Left kidney (tissue), 8 donors: ENCODE results near the gene BAX. TPM values are rescaled to one million over a fixed set of nuclear protein-coding genes. Genes with fewer than 3 reads are reported as not detected.
A peak's percentile ranks its signal among the peaks of the same experiment; 100 is the strongest.
"Not testable (repeated sequence)": the region's sequence is repeated elsewhere in the genome, so short reads cannot be mapped to it uniquely, and the experiment has no call there.

Experiments used
- DNase-seq: peaks from one replicate; pipeline ENCODE4 v3.0.0-alpha.2; 2013
- long read RNA-seq, 8 donors: transcript quantifications; one replicate each; lab custom pipeline, GENCODE V29; 2026
- polyA plus RNA-seq: library from polyadenylated mRNA; unstranded; fragments of 120-200 nt; gene quantifications from one replicate; pipeline ENCODE4 v1.2.1, GENCODE V29; 2013; ENCODE audit not compliant: insufficient read length

BAX gene
- polyA plus RNA-seq: 64.5 TPM
- long read RNA-seq, donor 1, transcript BAX-201 (5 exons, 1,358 nt): minor isoform, 5 of 49 reads
- long read RNA-seq, donor 1, transcript BAX-202 (6 exons, 793 nt): major isoform, 29 of 49 reads
- long read RNA-seq, donor 1, partial matches to known transcripts: 6 of 49 reads
- long read RNA-seq, donor 1, other reads (novel, unspliced or antisense): 0 of 49 reads
- long read RNA-seq, donor 2, transcript BAX-202 (6 exons, 793 nt): major isoform, 29 of 32 reads
- long read RNA-seq, donor 2, partial matches to known transcripts: 0 of 32 reads
- long read RNA-seq, donor 2, other reads (novel, unspliced or antisense): 0 of 32 reads
- long read RNA-seq, donor 3, transcript BAX-202 (6 exons, 793 nt): major isoform, 21 of 24 reads
- long read RNA-seq, donor 3, partial matches to known transcripts: 0 of 24 reads
- long read RNA-seq, donor 3, other reads (novel, unspliced or antisense): 0 of 24 reads
- long read RNA-seq, donor 4, partial matches to known transcripts: 0 of 2 reads
- long read RNA-seq, donor 4, other reads (novel, unspliced or antisense): 0 of 2 reads
- long read RNA-seq, donor 5, transcript BAX-202 (6 exons, 793 nt): major isoform, 62 of 69 reads
- long read RNA-seq, donor 5, partial matches to known transcripts: 0 of 69 reads
- long read RNA-seq, donor 5, other reads (novel, unspliced or antisense): 0 of 69 reads
- long read RNA-seq, donor 6, transcript BAX-202 (6 exons, 793 nt): major isoform, 28 of 41 reads
- long read RNA-seq, donor 6, partial matches to known transcripts: 7 of 41 reads
- long read RNA-seq, donor 6, other reads (novel, unspliced or antisense): 5 of 41 reads
- long read RNA-seq, donor 7, transcript BAX-202 (6 exons, 793 nt): major isoform, 34 of 42 reads
- long read RNA-seq, donor 7, partial matches to known transcripts: 0 of 42 reads
- long read RNA-seq, donor 7, other reads (novel, unspliced or antisense): 0 of 42 reads
- long read RNA-seq, donor 8, transcript BAX-202 (6 exons, 793 nt): major isoform, 14 of 14 reads
- long read RNA-seq, donor 8, partial matches to known transcripts: 0 of 14 reads
- long read RNA-seq, donor 8, other reads (novel, unspliced or antisense): 0 of 14 reads

DNA sequence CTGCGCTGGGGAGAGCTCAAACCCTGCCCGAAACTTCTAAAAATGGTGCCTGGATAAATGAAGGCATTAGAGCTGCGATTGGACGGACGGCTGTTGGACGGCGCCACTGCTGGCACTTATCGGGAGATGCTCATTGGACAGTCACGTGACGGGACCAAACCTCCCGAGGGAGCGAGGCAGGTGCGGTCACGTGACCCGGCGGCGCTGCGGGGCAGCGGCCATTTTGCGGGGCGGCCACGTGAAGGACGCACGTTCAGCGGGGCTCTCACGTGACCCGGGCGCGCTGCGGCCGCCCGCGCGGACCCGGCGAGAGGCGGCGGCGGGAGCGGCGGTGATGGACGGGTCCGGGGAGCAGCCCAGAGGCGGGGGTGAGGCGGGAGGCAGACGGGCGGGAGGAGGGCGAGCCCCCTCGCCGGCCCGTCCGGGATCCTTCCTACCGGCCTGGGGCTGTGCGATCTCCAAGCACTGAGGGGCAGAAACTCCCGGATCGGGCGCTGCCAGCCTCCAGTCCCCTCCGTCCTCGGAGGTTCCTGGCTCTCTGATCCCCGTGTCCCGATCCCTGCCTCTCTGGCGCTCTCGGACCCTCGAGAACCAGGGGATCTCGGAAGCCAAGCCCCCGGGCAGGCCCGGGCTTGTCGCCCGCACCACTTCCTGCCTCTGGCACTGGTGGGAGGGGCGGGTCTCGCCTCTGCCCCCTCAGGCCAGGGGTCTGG is at the start of gene BAX:
Gene BAX, plus strand, starts transcription at position 281 of the 713 bp plus-strand sequence. Its CDS starts 54 bp downstream, at position 335.
- peak; percentile 93 for DNase-seq

DNA sequence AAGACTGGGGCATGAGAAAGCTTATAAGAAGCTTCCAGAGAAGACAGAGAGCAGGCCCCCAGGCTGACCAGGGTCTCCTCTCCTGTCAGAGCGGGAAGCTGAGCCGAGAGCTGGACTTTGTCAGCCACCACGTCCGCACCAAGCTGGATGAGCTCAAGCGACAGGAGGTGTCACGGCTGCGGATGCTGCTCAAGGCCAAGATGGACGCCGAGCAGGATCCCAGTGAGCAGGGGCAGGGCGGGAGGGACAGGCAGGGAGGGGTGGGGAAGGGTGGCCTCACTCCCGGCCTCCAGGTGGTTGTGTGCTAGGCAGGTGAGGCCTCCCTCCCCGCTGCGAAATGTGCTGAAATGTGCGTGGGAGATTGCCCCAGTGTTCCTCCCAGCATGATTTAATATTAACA is 49.0 kb upstream of the BAX start:
- no peak for DNase-seq

DNA sequence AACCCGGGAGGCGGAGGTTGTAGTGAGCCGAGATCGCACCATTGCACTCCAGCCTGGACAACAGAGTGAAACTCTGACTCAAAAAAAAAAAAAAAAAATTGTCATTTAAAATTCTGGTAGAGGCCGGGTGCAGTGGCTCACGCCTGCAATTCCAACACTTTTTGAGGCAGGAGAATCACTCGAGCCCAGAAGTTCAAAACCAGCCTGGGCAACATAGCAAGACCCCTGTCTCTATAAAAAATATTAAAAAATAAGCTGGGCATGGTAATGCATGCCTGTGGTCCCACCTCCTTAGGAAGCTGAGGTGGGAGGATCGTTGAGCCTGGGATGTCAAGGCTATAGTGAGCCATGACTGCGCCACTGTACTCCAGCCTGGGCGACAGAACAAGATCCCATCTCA is 48.4 kb upstream of the BAX start:
- DNase-seq: no peak

DNA sequence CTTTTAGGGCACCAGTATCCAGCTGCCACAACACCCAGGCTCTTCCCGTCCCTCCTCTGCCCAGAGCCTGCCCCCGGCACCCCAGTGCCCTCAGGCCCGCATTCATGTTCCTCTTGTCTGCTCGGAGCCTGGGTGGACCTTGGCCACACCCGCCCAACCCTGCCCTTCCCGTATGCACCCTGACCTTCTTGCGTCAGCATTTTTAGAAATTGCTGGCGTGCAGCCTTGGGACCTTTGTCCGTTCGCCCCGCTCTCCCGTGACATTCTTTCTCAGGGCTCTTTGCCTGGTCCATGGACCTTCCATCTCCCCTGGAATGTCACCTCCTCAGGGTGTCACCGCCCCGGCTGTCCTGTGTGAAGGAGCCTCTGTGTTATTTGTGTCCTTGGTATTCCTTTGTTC is 47.0 kb upstream of the BAX start:
- no peak for DNase-seq

DNA sequence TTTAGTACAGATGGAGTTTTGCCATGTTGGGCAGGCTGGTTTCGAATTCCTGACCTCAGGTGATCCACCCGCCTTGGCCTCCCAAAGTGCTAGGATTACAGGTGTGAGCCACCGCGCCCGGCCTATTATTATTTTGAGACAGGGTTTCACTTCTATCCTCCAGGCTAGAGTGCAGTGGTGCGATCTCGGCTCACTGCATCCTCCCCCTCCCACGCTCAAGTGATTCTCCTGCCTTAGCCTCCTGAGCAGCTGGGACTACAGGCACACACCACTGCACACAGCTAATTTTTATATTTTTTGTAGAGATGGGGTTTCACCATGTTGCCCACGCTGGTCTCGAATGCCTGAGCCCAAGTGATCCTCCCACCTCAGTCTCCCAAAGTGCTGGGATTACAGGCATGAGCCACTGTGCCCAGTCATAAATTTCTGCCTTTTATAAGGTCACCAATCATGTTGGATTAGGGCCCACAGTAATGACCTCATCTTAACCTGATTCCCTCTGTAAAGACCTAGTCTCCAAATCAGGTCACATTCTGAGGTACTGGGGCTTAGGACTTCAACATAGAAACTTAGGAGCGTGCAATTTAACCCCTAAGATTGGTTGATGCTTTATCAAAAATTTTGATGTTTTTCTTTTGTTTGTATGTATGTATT is 45.1 kb upstream of the BAX start:
- DNase-seq: not testable (repeated sequence)

DNA sequence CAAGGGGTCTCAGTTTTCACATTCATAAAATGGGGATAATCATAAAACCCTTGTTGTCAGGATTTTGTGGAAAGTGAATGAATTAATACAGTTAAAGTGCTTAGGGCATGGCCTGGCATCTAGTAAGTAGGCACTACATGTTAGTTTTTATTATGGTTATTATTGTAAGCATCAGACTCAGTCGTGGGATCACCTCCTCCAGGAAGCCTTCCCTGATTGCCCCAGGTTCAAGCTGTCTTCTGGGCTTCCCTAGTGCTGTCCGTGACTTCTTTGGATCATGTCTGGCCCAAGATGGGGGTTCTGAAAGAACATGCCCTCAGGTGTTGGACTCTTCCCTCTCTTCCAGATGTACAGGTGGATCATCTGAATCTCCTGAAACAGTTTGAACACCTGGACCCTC is 43.9 kb upstream of the BAX start:
- no peak for DNase-seq

DNA sequence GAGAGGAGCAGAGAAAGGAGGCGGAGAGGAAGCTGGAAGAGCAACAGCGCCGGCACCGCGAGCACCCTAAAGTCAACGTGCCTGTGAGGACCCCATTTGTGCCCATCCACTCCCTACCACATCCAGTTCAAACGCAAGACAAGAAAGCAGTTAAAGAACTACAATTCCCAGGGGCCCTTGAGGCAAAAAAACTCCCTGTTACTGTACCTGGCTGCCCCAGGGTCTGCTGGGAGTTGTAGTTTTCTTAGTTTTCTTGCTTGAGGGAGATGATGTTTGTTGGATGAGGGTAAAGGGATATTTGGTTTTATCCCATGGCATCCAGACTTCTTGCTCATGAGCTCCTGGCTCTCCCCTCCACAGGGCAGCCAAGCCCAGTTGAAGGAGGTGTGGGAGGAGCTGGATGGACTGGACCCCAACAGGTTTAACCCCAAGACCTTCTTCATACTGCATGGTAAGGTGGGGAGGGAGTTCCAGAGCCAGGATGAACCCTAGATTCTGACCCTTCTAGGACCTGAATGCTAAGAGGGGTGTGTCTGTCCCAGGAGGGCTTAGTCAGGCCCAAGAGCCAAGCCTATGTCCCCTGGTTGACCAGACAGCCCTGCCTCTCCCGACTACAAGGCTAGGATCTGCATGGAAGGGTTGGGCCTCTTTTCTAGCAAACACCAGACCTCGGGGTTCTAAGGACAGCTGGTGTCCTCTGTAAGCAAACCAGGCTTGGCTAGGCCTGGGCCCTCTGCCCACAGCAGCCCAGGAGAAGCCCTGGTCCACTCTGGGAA is 41.4 kb upstream of the BAX start:
- DNase-seq: no peak

DNA sequence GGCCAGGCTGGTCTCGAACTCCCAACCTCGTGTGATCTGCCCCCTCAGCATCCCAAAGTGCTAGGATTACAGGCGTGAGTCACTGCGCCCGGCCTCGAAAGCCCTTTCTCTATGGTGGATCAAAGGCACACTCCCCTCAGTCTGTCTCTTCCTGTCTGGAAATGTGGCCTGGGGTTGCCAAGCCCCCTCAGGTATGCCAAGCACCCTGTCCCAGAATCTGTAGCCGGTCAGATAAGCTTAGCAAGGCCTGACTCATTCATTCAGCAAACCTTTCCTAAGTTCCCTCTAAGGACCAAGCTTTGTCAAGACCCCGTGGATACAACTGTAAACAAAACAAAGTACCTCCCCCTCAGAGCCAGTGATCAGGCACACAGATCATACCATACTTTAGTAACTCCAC is 40.5 kb upstream of the BAX start:
- DNase-seq: no peak

DNA sequence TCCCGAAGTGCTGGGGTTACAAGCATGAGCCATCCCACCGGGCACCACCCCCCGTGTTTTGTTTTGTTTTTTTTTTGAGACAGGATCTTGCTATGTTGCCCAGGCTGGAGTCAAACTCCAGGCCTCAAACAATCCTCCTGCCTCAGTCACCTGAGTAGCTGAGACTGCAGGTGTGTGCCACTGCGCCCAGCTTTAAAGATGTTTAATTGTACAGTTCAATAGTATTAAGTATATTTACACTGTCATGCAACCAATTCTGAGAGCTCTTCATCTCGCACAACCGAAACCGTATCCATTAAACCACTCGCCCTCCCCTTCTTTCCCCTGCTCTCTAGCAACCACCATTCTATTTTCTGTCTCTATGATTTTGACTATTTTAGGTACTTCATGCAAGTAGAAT is 38.9 kb upstream of the BAX start:
- DNase-seq: no peak

DNA sequence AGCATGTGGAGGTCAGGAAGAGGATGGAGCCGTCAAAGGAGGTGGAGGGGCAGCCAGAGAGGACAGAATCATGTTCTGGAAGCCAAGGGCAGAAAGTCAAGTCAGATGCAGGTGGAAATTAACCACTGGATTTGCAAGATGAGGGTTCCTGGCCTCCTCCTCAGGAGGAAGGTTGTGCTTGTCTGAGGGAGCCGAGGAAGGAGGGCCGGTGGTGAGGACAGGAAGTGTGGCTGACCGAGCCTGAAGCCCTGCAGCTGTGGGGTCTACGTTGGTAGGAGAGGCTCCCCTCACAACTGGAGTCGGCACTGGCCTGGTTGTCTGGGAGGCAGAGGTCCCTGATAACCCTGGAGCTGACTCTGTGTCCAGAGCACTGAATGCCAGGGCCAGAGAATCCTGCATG is 36.6 kb upstream of the BAX start:
- no peak for DNase-seq

DNA sequence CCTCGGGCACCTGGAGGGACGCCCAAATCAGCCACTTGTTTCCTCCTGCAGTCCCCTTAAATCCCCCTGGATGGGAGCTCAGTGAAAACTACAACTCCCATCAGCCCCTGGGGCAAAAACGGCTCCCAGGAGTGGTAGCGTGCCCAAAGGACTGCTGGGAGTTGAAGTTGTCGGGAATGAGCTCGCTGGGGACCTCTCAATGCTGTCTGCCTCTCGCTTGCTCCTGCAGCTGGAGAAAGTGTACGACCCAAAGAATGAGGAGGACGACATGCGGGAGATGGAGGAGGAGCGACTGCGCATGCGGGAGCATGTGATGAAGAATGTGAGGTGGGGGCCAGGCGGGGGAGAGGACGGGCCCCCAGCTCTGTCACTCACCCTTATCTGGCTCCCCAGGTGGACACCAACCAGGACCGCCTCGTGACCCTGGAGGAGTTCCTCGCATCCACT is 35.9 kb upstream of the BAX start:
- no peak for DNase-seq

DNA sequence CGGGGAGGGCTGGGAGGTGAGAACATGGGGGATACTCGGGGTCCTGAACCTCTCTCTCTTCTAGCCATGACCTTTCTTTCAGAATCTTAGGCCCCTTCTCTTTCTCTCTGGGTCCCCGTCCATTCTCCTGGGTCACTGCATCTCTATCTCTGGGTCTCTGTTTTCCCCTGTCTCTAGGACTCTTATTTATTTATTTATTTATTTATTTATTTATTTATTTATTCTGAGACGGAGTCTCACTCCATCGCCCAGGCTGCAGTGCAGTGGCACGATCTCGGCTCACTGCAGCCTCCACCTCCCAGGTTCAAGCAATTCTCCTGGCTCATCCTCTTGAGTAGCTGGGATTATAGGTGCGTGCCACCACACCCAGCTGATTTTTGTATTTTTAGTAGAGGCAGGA is 35.4 kb upstream of the BAX start:
- not testable (repeated sequence) for DNase-seq

DNA sequence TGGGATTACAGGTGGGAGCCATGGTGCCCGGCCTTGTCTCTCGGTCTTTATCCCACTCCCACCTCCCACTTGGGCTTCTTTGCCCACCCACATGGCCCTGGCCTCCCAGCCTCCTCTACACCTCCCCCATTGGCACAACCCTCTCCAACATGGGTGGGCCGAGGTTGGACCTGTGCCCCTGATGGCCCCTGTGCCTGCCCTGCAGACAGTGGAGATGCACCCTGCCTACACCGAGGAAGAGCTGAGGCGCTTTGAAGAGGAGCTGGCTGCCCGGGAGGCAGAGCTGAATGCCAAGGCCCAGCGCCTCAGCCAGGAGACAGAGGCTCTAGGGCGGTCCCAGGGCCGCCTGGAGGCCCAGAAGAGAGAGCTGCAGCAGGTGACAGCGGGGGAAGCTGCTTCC is 33.7 kb upstream of the BAX start:
- DNase-seq: no peak

DNA sequence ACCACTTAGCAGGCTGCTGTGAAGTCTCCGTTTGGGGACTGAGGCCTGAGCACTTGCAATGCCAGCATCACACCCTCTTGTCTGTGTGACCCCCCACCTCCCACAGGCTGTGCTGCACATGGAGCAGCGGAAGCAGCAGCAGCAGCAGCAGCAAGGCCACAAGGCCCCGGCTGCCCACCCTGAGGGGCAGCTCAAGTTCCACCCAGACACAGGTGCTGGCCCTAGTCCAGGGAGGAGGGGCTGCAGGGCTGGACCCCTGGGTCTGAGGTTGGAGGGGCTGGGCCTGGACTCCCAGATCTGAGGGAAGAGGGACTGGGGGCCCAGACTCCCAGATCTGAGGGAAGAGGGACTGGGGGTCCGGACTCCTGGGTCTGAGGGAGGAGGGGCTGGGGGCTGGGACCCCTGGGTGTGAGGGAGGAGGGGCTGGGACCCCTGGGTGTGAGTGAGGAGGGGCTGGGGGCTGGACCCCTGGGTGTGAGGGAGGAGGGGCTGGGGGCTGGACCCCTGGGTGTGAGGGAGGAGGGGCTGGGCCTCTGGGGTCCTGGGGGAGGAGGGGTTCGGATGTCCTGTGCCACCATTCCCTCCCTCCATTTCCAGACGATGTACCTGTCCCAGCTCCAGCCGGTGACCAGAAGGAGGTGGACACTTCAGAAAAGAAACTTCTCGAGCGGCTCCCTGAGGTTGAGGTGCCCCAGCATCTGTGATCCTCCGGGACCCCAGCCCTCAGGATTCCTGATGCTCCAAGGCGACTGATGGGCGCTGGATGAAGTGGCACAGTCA is 32.8 kb upstream of the BAX start:
- DNase-seq: no peak

DNA sequence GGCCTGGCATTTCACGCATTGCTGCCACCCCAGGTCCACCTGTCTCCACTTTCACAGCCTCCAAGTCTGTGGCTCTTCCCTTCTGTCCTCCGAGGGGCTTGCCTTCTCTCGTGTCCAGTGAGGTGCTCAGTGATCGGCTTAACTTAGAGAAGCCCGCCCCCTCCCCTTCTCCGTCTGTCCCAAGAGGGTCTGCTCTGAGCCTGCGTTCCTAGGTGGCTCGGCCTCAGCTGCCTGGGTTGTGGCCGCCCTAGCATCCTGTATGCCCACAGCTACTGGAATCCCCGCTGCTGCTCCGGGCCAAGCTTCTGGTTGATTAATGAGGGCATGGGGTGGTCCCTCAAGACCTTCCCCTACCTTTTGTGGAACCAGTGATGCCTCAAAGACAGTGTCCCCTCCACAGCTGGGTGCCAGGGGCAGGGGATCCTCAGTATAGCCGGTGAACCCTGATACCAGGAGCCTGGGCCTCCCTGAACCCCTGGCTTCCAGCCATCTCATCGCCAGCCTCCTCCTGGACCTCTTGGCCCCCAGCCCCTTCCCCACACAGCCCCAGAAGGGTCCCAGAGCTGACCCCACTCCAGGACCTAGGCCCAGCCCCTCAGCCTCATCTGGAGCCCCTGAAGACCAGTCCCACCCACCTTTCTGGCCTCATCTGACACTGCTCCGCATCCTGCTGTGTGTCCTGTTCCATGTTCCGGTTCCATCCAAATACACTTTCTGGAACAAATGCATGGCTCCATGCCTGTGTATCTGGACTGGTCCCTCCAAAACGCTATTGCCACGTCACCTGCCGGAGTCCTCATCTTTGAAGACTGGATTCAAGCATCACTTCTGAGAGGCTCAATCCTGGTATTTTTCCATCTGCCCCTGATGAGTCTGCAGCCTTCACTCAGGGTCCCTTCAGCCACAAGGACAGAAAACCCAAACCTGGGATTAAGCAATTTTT is 31.9 kb upstream of the BAX start:
- no peak for DNase-seq

DNA sequence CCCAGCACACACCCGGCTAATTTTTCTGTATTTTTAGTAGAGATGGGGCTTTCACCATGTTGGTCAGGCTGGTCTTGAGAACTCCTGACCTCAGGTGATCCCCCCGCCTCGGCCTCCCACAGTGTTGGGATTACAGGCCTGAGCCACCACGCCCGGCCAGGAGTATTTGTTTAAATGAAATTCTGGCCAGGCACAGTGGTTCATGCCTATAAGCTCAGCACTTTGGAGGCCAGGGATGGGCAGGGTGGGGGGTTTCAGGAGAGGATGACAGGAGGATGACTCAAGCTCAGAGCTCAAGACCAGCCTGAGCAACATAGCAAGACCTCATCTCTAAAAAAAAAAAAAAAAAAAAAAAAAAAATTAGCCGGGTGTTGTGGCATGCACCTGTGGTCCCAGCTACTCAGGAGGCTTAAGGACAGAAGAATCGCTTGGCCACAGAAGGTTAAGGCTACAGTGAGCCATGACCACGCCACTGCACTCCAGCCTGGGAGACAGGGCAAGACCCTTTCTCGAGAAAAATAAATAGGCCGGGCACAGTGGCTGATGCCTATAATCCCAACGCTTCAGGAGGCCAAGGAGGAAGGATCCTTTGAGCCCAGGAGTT is 29.3 kb upstream of the BAX start:
- DNase-seq: no peak

DNA sequence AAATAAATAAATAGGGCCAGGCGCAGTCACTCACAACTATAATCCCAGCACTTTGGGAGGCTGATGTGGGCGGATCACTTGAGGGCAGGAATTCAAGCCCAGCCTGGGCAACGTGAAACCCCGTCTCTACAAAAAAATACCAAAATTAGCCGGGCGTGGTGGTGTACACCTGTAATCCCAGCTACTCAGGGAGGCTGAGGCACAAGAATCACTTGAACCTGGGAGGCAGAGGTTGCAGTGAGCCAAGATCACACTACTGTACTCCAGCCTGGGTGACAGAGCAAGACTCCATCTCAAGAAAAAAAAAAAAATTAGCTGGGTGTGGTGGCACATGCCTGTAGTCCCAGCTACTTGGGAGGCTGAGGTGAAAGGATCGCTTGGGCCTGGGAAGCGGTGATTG is 28.8 kb upstream of the BAX start:
- DNase-seq: not testable (repeated sequence)

DNA sequence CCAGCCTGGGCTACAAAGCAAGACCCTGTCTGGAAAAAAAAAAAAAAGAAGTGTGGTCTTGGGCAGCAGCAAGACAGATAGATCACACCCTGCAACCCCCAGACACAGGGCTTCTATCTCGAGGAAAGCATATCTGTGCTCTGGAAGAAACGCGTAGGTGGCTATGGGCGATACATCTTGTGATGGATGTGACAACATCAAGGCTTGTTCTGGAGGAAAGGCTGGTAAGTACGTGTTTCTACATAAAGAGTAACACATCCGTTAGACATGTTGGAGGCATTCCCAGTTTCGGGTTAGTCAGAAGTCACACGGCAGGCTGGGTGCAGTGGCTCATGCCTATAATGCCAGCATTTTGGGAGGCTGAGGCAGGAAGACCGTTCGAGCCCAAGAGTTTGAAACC is 27.8 kb upstream of the BAX start:
- DNase-seq: no peak
